ENCODE results near the gene TTC23.
"Not testable (repeated sequence)": the region's sequence is repeated elsewhere in the genome, so short reads cannot be mapped to it uniquely, and the experiment has no call there.

Gene TTC23

GRCh38 chr15:99114511-99115299 is 134.7 kb downstream of the TTC23 start:
- TF ChIP-seq TAF1 (IDR thresholded peaks at IDR 0.05; ENCODE audit: borderline replicate concordance, low read depth, low read length) (no peak), POLR2A (IDR thresholded peaks at IDR 0.05; ENCODE audit: low read depth, low read length) (no peak), POLR2AphosphoS5 (IDR thresholded peaks at IDR 0.05; ENCODE audit: low read depth, low read length) (no peak)
- FAIRE-seq = no peak

DNA sequence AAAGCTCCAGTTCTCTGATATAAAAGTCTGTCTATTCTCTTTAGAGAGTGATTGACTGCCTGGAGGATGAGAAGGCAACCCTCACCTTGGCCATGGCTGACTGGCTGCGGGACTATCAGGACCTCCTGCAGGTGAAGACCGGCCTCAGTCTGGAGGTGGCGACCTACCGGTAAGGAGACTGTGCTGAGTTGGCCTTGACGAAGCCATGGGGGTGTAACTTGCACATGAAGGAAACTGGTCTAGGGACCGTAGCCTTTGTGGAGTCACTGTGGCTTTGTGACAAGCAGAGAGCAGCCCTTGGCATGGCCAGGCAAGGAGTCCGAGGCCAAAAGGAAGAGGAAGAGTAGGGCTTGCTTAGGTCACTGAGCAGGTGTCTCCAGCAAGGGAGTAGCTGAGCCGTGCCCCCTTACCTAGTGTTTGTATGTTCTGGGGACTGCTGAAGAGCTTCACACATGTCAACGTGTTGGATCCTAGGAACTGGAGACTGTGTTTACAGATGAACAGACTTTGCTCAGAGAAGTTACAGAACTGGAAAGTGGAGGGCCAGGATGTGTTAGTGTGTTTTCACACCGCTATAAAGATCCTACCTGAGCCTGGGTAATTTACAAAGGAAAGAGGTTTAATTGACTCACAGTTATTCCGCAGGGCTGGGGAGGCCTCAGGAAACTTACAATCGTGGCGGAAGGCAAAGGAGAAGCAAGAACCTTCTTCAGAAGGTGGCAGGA is 135.7 kb downstream of the TTC23 start:
- no peak for DNase-seq (ENCODE audit: insufficient read length)
- FAIRE-seq = no peak
- no peak for TF ChIP-seq POLR2A (IDR thresholded peaks at IDR 0.05; ENCODE audit: low read depth, low read length)
- TF ChIP-seq TAF1 (IDR thresholded peaks at IDR 0.05; ENCODE audit: borderline replicate concordance, low read depth, low read length) = no peak
- no peak for TF ChIP-seq POLR2AphosphoS5 (IDR thresholded peaks at IDR 0.05; ENCODE audit: low read depth, low read length)

More at GRCh38 chr15:99114511-99115299, 134.7 kb downstream of the TTC23 start:
- DNase-seq (ENCODE audit: insufficient read length) = no peak

GRCh38 chr15:99111641-99112040 is 137.7 kb downstream of the TTC23 start:
- DNase-seq (ENCODE audit: insufficient read length); FAIRE-seq: not testable (repeated sequence)

- TF ChIP-seq POLR2AphosphoS5 (IDR thresholded peaks at IDR 0.05; ENCODE audit: low read depth, low read length) (no peak), TAF1 (IDR thresholded peaks at IDR 0.05; ENCODE audit: borderline replicate concordance, low read depth, low read length) (no peak), POLR2A (IDR thresholded peaks at IDR 0.05; ENCODE audit: low read depth, low read length) (no peak)
- FAIRE-seq (no peak), DNase-seq (ENCODE audit: insufficient read length) (no peak)
Observed at GRCh38 chr15:99110581-99111320, 138.6 kb downstream of the TTC23 start.

DNA sequence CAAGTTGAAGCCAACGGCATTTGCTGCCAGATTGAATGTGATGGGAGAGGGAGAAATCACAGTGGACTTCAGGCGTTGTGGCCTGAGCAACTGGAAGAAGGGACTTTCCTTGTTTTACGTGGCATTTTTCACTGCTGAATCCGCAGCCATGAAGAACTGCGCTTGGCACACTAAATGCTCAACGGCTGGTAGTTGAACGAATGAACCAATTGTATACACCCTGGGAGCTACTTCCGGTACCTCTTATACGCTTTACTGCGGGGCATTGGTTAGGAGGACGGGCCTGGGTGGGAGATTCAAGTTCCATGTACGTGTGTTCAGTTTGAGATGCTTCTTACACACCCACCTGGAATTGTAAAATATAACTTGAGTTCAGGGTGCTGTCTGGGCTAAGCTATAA is 139.3 kb downstream of the TTC23 start:
- no peak for DNase-seq (ENCODE audit: insufficient read length)
- FAIRE-seq = no peak
- TF ChIP-seq TAF1 (IDR thresholded peaks at IDR 0.05; ENCODE audit: borderline replicate concordance, low read depth, low read length) (no peak), POLR2AphosphoS5 (IDR thresholded peaks at IDR 0.05; ENCODE audit: low read depth, low read length) (no peak), POLR2A (IDR thresholded peaks at IDR 0.05; ENCODE audit: low read depth, low read length) (no peak)

DNA sequence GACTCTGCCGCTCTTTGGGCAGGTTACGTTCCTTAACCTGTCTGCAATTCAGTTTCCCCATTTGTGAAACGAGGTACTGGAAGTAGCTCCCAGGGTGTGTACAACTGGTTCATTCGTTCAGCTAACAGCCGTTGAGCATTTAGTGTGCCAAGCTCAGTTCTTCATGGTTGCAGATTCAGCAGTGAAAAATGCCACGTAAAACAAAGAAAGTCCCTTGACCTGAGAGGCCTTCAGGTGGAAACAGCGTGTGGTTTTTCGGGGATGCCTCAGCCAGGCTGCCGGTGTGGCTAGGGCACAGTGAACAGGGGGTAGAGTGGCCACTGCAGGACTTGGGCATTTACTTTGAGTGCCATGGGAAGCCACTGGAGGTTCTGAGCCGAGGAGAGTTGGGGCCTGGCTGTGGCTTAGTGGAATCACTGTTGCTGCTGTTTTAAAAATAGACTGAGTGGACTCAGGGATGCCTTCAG is 139.8 kb downstream of the TTC23 start:
- TF ChIP-seq POLR2AphosphoS5 (IDR thresholded peaks at IDR 0.05; ENCODE audit: low read depth, low read length) = no peak
- no peak for TF ChIP-seq POLR2A (IDR thresholded peaks at IDR 0.05; ENCODE audit: low read depth, low read length)
- TF ChIP-seq TAF1 (IDR thresholded peaks at IDR 0.05; ENCODE audit: borderline replicate concordance, low read depth, low read length) = no peak
- DNase-seq (ENCODE audit: insufficient read length) (no peak), FAIRE-seq (no peak)

- no peak for FAIRE-seq
Observed at GRCh38 chr15:99108993-99109392, 140.4 kb downstream of the TTC23 start.

DNA sequence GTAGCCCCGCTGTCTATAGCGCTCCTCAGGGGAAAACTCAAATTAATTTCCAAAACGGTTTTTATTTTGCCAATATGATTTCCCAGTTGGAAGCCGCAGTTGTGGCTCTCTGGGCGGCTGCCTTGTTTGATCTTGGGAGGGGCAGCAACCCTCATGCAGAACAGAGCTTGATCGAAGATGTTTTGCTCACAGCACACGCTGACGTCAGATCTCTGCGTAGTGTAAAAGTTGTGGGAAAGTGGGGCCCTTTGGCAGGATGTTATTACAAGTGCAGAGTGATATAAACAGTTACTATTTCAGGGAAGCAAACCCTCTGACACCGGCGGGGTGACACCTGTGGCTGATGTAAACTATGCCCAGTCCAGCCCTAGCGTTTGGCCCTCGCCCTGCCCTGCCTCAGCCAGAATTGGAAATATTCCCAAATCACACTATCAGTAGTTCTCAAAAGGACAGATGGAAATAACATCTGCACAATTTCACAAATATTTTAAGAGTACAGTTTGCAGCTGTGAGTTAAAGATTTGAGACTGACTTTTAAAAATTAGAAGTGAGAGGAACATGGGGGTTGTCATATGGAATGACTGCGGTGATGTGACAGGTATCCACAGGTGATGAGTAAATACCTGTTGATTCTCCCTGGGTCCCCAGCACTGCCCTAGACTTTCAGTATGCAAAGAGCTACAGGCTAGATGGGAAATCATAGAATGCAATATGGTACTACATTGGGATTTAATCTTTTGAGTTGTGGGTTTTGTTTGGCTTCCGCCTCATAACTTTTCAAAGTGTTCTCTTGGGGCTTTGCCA is 142.8 kb downstream of the TTC23 start:
- FAIRE-seq = no peak
- TF ChIP-seq TAF1 (IDR thresholded peaks at IDR 0.05; ENCODE audit: borderline replicate concordance, low read depth, low read length) (no peak), POLR2A (IDR thresholded peaks at IDR 0.05; ENCODE audit: low read depth, low read length) (no peak), POLR2AphosphoS5 (IDR thresholded peaks at IDR 0.05; ENCODE audit: low read depth, low read length) (no peak)
- DNase-seq (ENCODE audit: insufficient read length) = no peak

More at GRCh38 chr15:99108993-99109392, 140.4 kb downstream of the TTC23 start:
- DNase-seq (ENCODE audit: insufficient read length) = no peak
- no peak for TF ChIP-seq POLR2A (IDR thresholded peaks at IDR 0.05; ENCODE audit: low read depth, low read length)
- no peak for TF ChIP-seq POLR2AphosphoS5 (IDR thresholded peaks at IDR 0.05; ENCODE audit: low read depth, low read length)
- TF ChIP-seq TAF1 (IDR thresholded peaks at IDR 0.05; ENCODE audit: borderline replicate concordance, low read depth, low read length) = no peak

- FAIRE-seq = no peak
- no peak for DNase-seq (ENCODE audit: insufficient read length)
- TF ChIP-seq TAF1 (IDR thresholded peaks at IDR 0.05; ENCODE audit: borderline replicate concordance, low read depth, low read length) = no peak
- no peak for TF ChIP-seq POLR2AphosphoS5 (IDR thresholded peaks at IDR 0.05; ENCODE audit: low read depth, low read length)
- no peak for TF ChIP-seq POLR2A (IDR thresholded peaks at IDR 0.05; ENCODE audit: low read depth, low read length)
Observed at GRCh38 chr15:99105514-99106341, 143.7 kb downstream of the TTC23 start.

Data from GM12892 (cell line).